ENCODE results near the gene KRT33B. TPM values are rescaled to one million over a fixed set of nuclear protein-coding genes. Genes with fewer than 3 reads are reported as not detected.
A peak's percentile ranks its signal among the peaks of the same experiment; 100 is the strongest.

The KRT33B gene
- polyA plus RNA-seq, 1 donor (not counting 4 experiments of a cell fraction or from before 2014, with no cell fraction given): 0.21 TPM

DNA sequence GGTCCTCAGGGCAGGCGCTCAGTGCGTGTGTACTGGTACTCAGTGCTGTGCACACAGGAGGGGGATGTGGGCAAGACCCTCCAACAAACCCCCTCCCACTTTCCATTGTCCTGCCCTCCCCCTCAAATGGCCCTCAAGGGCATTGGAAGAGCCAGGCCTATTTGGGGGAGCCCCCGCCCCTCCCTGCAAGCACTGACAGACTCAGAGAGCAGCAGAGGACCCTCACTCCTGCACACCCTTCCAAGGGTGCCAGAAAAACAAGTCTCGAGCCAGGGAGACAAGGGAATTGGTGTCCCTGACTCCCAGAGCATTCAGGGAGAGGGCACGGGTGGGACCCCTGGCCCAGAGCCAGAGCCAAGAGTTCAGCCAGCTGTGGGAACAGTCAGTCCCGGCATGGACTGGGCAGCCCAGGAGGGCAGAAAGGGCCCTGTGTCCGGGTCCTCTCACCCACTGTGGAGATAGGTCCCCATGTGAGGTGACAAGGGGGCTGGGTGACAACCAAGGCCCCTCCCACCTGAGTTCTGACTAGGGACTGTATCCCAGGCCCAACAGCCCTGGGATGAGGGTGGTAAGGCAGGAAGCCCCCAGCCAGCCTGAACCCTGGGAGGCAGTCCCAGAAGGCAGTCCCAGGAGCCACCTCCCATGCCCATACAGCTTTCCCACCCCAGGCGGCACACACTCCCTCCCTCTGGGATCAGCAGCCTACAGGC lies 42.0 kb downstream of the KRT33B start:
- FAIRE-seq (no peak), DNase-seq (ENCODE audit: low read depth, low spot score) (no peak)
- H3K4me1 ChIP-seq (ENCODE audit: control insufficient read depth, extremely low read depth, insufficient read depth, low read length): no peaks in the 10 kb centered on the region
- no peaks in the 10 kb centered on the region for H3K9me3 ChIP-seq (ENCODE audit: control insufficient read depth, low read depth, low read length)
- no peak overlapping the region for H2AFZ ChIP-seq (ENCODE audit: control insufficient read depth, low read length)
- dilution Hi-C loops (cut with MboI; ENCODE audit: extremely low pct_ligation_motif_present, low sequenced_read_pairs): no loop called here
- no peaks in the 10 kb centered on the region for H3K79me2 ChIP-seq (ENCODE audit: control insufficient read depth, insufficient read depth, low read length)
- H3K9ac ChIP-seq (ENCODE audit: control insufficient read depth, extremely low read depth, insufficient read depth, low read length): no peak overlapping the region
- TF ChIP-seq EZH2 (IDR thresholded peaks at IDR 0.05; ENCODE audit: low read length): no peak
- TF ChIP-seq, protein P1, sequence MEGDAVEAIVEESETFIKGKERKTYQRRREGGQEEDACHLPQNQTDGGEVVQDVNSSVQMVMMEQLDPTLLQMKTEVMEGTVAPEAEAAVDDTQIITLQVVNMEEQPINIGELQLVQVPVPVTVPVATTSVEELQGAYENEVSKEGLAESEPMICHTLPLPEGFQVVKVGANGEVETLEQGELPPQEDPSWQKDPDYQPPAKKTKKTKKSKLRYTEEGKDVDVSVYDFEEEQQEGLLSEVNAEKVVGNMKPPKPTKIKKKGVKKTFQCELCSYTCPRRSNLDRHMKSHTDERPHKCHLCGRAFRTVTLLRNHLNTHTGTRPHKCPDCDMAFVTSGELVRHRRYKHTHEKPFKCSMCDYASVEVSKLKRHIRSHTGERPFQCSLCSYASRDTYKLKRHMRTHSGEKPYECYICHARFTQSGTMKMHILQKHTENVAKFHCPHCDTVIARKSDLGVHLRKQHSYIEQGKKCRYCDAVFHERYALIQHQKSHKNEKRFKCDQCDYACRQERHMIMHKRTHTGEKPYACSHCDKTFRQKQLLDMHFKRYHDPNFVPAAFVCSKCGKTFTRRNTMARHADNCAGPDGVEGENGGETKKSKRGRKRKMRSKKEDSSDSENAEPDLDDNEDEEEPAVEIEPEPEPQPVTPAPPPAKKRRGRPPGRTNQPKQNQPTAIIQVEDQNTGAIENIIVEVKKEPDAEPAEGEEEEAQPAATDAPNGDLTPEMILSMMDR (optimal IDR thresholded peaks at IDR 0.05 in 1 of 3, IDR thresholded peaks at IDR 0.05 in 1 of 3, conservative IDR thresholded peaks at IDR 0.05 in 1 of 3; ENCODE audit: extremely low read depth in 1 of 3, insufficient read depth in 2 of 3, low read length in 3 of 3): no peak
- H3K27me3 ChIP-seq (ENCODE audit: control insufficient read depth, extremely low read depth, insufficient read depth, low read length): no peaks in the 10 kb centered on the region
- no peak overlapping the region for H3K4me2 ChIP-seq (ENCODE audit: control insufficient read depth, extremely low read depth, insufficient read depth, low read depth, low read length)
- H3K4me3 ChIP-seq (ENCODE audit: control insufficient read depth in 2 of 3, extremely low read depth in 1 of 3, insufficient read depth in 2 of 3, low read depth in 1 of 3, low read length in 3 of 3): no peak overlapping the region
- H3K9me1 ChIP-seq (ENCODE audit: control insufficient read depth, extremely low read depth, insufficient read depth, low read length): no peaks in the 10 kb centered on the region
- no peaks in the 10 kb centered on the region for H3K36me3 ChIP-seq (ENCODE audit: control insufficient read depth in 2 of 2, extremely low read depth in 1 of 2, insufficient read depth in 2 of 2, low read length in 2 of 2)
- no peak overlapping the region for H3K27ac ChIP-seq (ENCODE audit: control insufficient read depth, insufficient read depth, low read length)
- H4K20me1 ChIP-seq (ENCODE audit: control insufficient read depth, extremely low read depth, insufficient read depth, low read length): no peaks in the 10 kb centered on the region

DNA sequence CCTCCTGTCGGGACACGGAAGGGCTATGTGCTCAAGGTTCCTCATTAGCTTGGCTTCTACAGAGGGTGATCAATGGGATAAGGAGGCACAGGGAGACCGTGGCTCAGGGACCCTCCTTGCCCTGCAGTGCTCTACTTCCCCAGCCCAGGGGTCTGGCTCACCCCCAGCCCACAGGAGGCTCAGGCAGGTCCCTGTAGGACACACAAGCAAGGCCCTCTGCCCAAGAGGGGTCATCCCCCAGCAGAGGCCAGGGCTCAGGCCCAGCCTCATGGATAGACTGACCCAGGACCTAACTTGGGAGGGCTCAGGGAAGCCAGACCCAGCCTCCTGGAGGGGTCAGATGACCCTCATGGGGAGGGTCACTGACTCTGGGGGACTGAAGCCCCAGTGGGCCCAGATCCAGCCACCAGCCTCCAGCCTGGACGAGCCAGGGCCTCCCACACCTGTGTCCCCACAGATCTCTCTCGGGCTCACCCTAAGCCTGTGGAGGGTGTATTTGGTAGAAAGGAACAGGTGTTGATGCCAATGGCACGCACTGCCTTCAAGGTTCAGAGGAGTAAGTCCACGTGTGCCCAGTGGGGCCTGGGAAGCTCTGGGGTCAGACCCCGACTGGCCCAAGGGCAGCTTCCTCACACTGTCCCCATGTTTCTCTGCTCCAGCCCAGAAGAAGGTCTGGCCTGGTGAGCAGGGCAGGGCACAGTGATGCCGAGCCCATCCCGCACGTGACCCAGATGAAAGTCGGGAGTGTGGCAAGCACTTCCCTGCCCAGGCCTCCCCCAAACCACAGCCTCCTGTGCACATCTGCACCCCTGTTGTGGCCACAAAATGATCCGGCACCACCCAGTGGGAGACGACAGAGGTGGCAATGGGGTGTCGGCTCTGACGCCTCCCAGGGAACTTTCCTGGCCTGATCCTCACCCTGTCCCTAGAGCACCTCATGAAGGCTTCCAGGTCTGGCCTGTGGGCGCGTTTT lies 43.2 kb downstream of the KRT33B start:
- dilution Hi-C loops (cut with MboI; ENCODE audit: extremely low pct_ligation_motif_present, low sequenced_read_pairs): no loop called here
- FAIRE-seq: no peak
- TF ChIP-seq EZH2 (IDR thresholded peaks at IDR 0.05; ENCODE audit: low read length): no peak
- TF ChIP-seq, protein P1 (optimal IDR thresholded peaks at IDR 0.05 in 1 of 3, IDR thresholded peaks at IDR 0.05 in 1 of 3, conservative IDR thresholded peaks at IDR 0.05 in 1 of 3; ENCODE audit: extremely low read depth in 1 of 3, insufficient read depth in 2 of 3, low read length in 3 of 3): peak in 1 of 3 experiments; percentile 18

More for the DNA sequence above, 43.2 kb downstream of the KRT33B start:
- H4K20me1 ChIP-seq (ENCODE audit: control insufficient read depth, extremely low read depth, insufficient read depth, low read length): no peaks in the 10 kb centered on the region
- no peaks in the 10 kb centered on the region for H3K4me1 ChIP-seq (ENCODE audit: control insufficient read depth, extremely low read depth, insufficient read depth, low read length)
- H3K4me2 ChIP-seq (ENCODE audit: control insufficient read depth, extremely low read depth, insufficient read depth, low read depth, low read length): no peak overlapping the region
- no peak overlapping the region for H3K4me3 ChIP-seq (ENCODE audit: control insufficient read depth in 2 of 3, extremely low read depth in 1 of 3, insufficient read depth in 2 of 3, low read depth in 1 of 3, low read length in 3 of 3)
- no peaks in the 10 kb centered on the region for H3K9me1 ChIP-seq (ENCODE audit: control insufficient read depth, extremely low read depth, insufficient read depth, low read length)
- no peak overlapping the region for H2AFZ ChIP-seq (ENCODE audit: control insufficient read depth, low read length)
- no peak overlapping the region for H3K27ac ChIP-seq (ENCODE audit: control insufficient read depth, insufficient read depth, low read length)
- no peaks in the 10 kb centered on the region for H3K79me2 ChIP-seq (ENCODE audit: control insufficient read depth, insufficient read depth, low read length)
- no peak for DNase-seq (ENCODE audit: low read depth, low spot score)
- H3K36me3 ChIP-seq (ENCODE audit: control insufficient read depth in 2 of 2, extremely low read depth in 1 of 2, insufficient read depth in 2 of 2, low read length in 2 of 2): no peaks in the 10 kb centered on the region
- no peaks in the 10 kb centered on the region for H3K27me3 ChIP-seq (ENCODE audit: control insufficient read depth, extremely low read depth, insufficient read depth, low read length)
- H3K9me3 ChIP-seq (ENCODE audit: control insufficient read depth, low read depth, low read length): no peaks in the 10 kb centered on the region
- no peak overlapping the region for H3K9ac ChIP-seq (ENCODE audit: control insufficient read depth, extremely low read depth, insufficient read depth, low read length)
